RWPE1 (cell line): Measurements from ENCODE around the gene FAM98C.
"Not testable (repeated sequence)": the region's sequence is repeated elsewhere in the genome, so short reads cannot be mapped to it uniquely, and the experiment has no call there.

Experiments used
- CTCF ChIA-PET: fragments of 350-600 bp; sonication (Branson Sonifier 250); formaldehyde crosslinking; extraction: SDS; loops from one replicate; lab custom pipeline; 2021; lab: Yijun Ruan, JAX
- POLR2A ChIA-PET: fragments of 400-600 bp; formaldehyde crosslinking; extraction: SDS; loops from one replicate; lab custom pipeline; 2020; ENCODE audit warnings: antibody characterized with exemption; ENCODE audit not compliant: low non-redundant PET; lab: Yijun Ruan, JAX
- DNase-seq: peaks from one replicate; pipeline ENCODE4 v3.0.0; 2012; ENCODE audit warnings: low spot score
- H3K27ac ChIP-seq: fragments of 450-650 bp; 2 replicates; pipeline ENCODE4 v1.5.1; 2017
- CTCF ChIP-seq: fragments of 450-650 bp; conservative IDR thresholded peaks from 2 replicates; pipeline ENCODE4 v1.5.1; 2017; ENCODE audit warnings: low read depth, mild to moderate bottlenecking

Gene FAM98C

GRCh38 chr19:38425810-38426466, 23.0 kb downstream of the FAM98C start, which contains the start of gene RASGRP4:
RASGRP4 (minus strand) TSS chr19:38426219; CDS start chr19:38426091, 128 bp downstream.
- H3K27ac ChIP-seq: no peak within 1 kb of the TSS
- DNase-seq: no peak
- CTCF ChIA-PET: interaction anchor here (0.9 kb wide), 1 partner anchor 536 kb away, joined by 5 read pairs; no protein-coding TSS in a partner anchor
- TF ChIP-seq CTCF: no peak
- POLR2A ChIA-PET: no interaction called here

- H3K27ac ChIP-seq, POLR2A ChIA-PET, DNase-seq, CTCF ChIA-PET: not testable (repeated sequence)
Measured at GRCh38 chr19:38427035-38427677, 24.3 kb downstream of the FAM98C start.

GRCh38 chr19:38429055-38429810, 26.3 kb downstream of the FAM98C start:
- POLR2A ChIA-PET: no interaction called here
- no peak overlapping the region for H3K27ac ChIP-seq
- CTCF ChIA-PET: no interaction called here
- no peak for DNase-seq
- TF ChIP-seq CTCF: no peak

- no peak overlapping the region for H3K27ac ChIP-seq
- TF ChIP-seq CTCF: no peak
- CTCF ChIA-PET: no interaction called here
- POLR2A ChIA-PET: no interaction called here
- DNase-seq: no peak
Measured at GRCh38 chr19:38429811-38430156, 26.9 kb downstream of the FAM98C start.

GRCh38 chr19:38430931-38431330, 28.0 kb downstream of the FAM98C start:
- CTCF ChIA-PET: no interaction called here
- no peak for DNase-seq

GRCh38 chr19:38433268-38433733, 30.4 kb downstream of the FAM98C start, which contains the start of gene RYR1:
RYR1 (plus strand) TSS chr19:38433691; CDS start chr19:38433830, 139 bp downstream.
- no peak for TF ChIP-seq CTCF
- DNase-seq: peak; percentile 71
- ChIA-PET CTCF (no interaction called here), POLR2A (no interaction called here)
- no peak within 1 kb of the TSS for H3K27ac ChIP-seq

More at GRCh38 chr19:38430931-38431330, 28.0 kb downstream of the FAM98C start:
- no peak for TF ChIP-seq CTCF
- POLR2A ChIA-PET: no interaction called here
- no peak overlapping the region for H3K27ac ChIP-seq
